Epidermal melanocyte (primary cell): ENCODE data around the gene CNTNAP2.

Source experiments
- DNase-seq: peaks from one replicate; pipeline ENCODE4 v3.0.0; 2011; ENCODE audit warnings: low spot score; ENCODE audit not compliant: insufficient read length

Gene CNTNAP2

GRCh38 chr7:146993764-146994163 is 877.2 kb downstream of the CNTNAP2 start:
- no peak for DNase-seq

GRCh38 chr7:147008530-147008929 is 891.9 kb downstream of the CNTNAP2 start:
- DNase-seq: no peak

- DNase-seq: no peak
Measured at GRCh38 chr7:147012666-147013065, 896.1 kb downstream of the CNTNAP2 start.

- no peak for DNase-seq
Measured at GRCh38 chr7:147013825-147014224, 897.2 kb downstream of the CNTNAP2 start.

GRCh38 chr7:147014286-147014955 is 897.8 kb downstream of the CNTNAP2 start:
- no peak for DNase-seq

GRCh38 chr7:147015999-147016398 is 899.4 kb downstream of the CNTNAP2 start:
- no peak for DNase-seq

GRCh38 chr7:147022056-147022455 is 905.5 kb downstream of the CNTNAP2 start:
- DNase-seq: no peak

GRCh38 chr7:147023440-147023839 is 906.8 kb downstream of the CNTNAP2 start:
- DNase-seq: no peak

GRCh38 chr7:147029953-147030352 is 913.4 kb downstream of the CNTNAP2 start:
- DNase-seq: no peak

- no peak for DNase-seq
Measured at GRCh38 chr7:147033641-147034040, 917.0 kb downstream of the CNTNAP2 start.

- no peak for DNase-seq
Measured at GRCh38 chr7:147041438-147041837, 924.8 kb downstream of the CNTNAP2 start.

GRCh38 chr7:147044941-147045340 is 928.3 kb downstream of the CNTNAP2 start:
- DNase-seq: no peak

- no peak for DNase-seq
Measured at GRCh38 chr7:147047696-147048095, 931.1 kb downstream of the CNTNAP2 start.

GRCh38 chr7:147048864-147049263 is 932.3 kb downstream of the CNTNAP2 start:
- DNase-seq: no peak

- no peak for DNase-seq
Measured at GRCh38 chr7:147052818-147053217, 936.2 kb downstream of the CNTNAP2 start.

- DNase-seq: no peak
Measured at GRCh38 chr7:147053746-147054145, 937.1 kb downstream of the CNTNAP2 start.

GRCh38 chr7:147060070-147060469 is 943.5 kb downstream of the CNTNAP2 start:
- DNase-seq: no peak

- no peak for DNase-seq
Measured at GRCh38 chr7:147062897-147063296, 946.3 kb downstream of the CNTNAP2 start.

- no peak for DNase-seq
Measured at GRCh38 chr7:147068842-147069241, 952.2 kb downstream of the CNTNAP2 start.

- DNase-seq: no peak
Measured at GRCh38 chr7:147069771-147070170, 953.2 kb downstream of the CNTNAP2 start.

GRCh38 chr7:147070886-147071285 is 954.3 kb downstream of the CNTNAP2 start:
- no peak for DNase-seq

- no peak for DNase-seq
Measured at GRCh38 chr7:147071536-147071935, 954.9 kb downstream of the CNTNAP2 start.

- DNase-seq: no peak
Measured at GRCh38 chr7:147078312-147078711, 961.7 kb downstream of the CNTNAP2 start.

- DNase-seq: no peak
Measured at GRCh38 chr7:147079083-147079482, 962.5 kb downstream of the CNTNAP2 start.
